Choroid plexus epithelial cell (primary cell): ENCODE results near the gene MSL3B.

Experiments used
- DNase-seq: peaks from one replicate; pipeline ENCODE4 v3.0.0-alpha.2; 2010; ENCODE audit warnings: low read depth
- H3K4me3 ChIP-seq: 2 replicates; pipeline ENCODE4 v1.5.1; 2011; ENCODE audit warnings: low read depth, mild to moderate bottlenecking, control low read depth, low read length, moderate library complexity
- TF ChIP-seq, protein P1 (sequence below): conservative IDR thresholded peaks from 2 replicates; pipeline ENCODE4 v1.5.1; 2011; ENCODE audit warnings: low read depth, mild to moderate bottlenecking, control low read depth, inconsistent platforms, low read length, moderate library complexity

The MSL3B gene

DNA sequence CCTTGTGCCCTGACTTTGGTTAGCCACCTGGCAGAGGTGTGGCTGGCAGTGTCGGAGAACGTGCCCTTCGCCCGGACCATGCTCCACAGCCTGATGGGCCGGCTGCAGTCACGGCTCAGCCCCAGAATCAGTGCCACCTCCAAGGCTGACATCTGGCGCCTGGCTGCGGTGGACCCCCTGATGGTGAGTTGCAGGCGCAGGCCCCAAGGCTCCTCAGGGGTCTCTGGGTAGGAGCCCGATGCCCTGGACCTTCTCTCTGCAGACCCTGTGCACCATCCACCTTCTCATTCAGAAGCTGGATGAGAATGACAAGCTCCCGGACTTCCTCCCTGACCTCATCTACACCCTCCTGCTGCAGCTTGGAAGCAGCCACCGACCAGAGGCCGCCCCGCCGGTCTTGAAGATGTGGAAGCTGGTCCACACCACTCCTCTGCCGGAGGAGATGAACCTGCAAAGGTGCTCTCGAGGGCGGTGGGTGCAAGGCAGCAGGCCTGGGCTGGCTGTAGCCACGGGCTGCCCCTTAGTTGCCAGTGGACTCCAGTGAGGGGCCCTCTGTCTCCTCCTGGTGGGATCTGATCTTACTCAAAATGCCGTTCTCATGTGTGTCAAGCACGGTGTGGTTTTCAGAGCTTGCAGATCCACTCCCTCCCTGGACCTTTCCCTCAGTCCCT, 46.0 kb downstream of the MSL3B start:
- H3K4me3 ChIP-seq, result no peak overlapping the region
- TF ChIP-seq, protein P1, sequence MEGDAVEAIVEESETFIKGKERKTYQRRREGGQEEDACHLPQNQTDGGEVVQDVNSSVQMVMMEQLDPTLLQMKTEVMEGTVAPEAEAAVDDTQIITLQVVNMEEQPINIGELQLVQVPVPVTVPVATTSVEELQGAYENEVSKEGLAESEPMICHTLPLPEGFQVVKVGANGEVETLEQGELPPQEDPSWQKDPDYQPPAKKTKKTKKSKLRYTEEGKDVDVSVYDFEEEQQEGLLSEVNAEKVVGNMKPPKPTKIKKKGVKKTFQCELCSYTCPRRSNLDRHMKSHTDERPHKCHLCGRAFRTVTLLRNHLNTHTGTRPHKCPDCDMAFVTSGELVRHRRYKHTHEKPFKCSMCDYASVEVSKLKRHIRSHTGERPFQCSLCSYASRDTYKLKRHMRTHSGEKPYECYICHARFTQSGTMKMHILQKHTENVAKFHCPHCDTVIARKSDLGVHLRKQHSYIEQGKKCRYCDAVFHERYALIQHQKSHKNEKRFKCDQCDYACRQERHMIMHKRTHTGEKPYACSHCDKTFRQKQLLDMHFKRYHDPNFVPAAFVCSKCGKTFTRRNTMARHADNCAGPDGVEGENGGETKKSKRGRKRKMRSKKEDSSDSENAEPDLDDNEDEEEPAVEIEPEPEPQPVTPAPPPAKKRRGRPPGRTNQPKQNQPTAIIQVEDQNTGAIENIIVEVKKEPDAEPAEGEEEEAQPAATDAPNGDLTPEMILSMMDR, result no peak
- no peak for DNase-seq

DNA sequence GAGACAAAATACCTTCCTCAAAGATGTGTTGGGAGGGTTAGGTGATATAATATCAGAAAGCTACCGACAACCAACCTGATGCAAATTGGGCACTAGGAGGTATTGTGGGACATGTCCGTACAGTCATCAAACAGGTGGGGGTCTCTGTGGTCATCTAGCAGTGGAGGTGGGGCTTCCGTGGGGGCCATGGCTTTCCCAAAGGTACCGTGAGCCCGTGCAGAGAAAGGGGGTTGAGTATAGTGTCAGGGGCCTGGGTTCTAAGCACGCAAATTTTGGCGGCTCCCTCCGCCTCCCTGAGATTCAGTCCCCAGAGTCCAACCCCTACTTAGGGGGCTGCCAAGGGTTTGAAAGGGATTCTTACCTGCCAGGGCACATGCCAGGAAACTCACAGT, 46.5 kb downstream of the MSL3B start:
- no peak for DNase-seq
- TF ChIP-seq, protein P1, result no peak

DNA sequence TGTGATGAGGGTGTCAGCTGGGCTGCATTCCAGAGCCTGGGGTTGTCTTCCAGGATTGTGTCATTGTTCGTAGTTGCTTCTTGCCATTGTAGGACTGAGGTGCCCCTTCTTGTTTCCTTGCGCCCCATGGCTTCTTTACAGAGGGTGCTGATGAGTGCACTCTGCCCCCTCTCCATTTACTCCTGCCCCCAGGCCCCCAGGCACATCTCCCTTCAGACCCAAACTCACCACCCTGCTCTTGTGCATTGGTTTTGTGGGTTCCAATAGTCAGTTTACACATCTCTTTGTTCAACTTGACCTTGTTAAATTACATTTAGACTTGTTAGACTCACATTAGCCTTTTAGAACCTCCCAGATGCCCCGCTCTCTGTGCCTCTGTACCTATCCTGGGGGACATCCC, 47.0 kb downstream of the MSL3B start:
- DNase-seq, result no peak
- TF ChIP-seq, protein P1, result no peak
- no peak overlapping the region for H3K4me3 ChIP-seq

More for the DNA sequence above, 46.5 kb downstream of the MSL3B start:
- H3K4me3 ChIP-seq, result no peak overlapping the region

DNA sequence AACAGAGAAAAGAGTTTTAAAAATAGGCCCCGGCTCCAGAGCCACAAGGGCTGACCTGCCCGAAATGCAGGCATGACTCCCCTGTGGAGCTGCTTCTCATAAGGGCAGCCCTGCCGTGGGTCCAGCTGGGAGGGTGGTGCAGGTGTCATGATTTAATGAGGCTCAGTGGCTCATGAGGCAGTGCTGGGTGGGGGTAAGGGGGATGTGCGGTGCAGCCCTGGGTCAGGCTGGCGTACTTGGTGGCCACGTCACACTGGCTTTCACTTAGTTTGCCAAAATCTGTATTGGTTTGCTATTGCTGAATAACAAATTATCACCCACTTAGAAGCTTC, 47.4 kb downstream of the MSL3B start:
- no peak overlapping the region for H3K4me3 ChIP-seq
- no peak for DNase-seq
- TF ChIP-seq, protein P1, result no peak

DNA sequence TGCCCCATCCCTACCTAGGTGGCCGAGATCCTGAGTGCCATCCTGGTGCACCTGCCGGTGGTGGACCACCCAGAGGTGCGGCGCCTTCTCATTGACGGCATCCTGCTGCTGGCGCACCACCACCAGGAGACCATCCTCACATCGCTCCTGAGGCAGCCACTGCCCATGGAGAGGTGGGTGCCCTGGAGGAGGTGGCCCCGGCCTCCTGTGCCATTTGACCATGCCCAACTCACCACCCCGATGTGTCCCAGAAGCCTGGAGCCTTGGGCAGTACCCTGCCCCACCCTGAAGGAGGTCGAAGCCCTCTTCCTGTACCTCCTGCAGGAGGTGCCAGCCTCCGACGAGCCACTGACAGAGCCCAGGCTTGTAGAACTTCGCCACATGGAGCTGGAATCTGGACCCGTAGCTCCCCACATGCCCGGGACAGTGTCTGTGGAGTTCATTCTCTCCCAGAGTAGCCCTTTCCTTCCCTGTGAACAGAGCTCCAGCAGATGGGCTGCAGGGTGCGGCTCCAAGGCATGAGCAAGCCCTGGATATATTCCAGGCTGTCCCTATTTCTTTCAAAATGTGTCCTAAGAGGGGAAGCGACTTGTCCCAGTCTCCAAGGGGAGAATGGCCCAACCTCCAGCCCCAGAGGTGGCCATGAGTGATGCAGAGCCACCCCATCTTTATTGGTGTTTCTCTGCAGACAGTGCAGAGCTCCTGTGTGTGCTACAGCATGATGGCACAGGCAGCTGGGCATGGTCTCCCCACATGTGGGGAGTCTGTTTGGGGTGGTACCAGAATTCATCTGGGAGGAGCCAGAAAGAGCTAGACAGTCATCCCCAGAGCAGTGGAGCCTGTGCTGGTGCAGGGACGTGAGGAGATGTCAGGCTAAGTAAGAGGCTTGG, 48.1 kb downstream of the MSL3B start:
- no peak overlapping the region for H3K4me3 ChIP-seq
- TF ChIP-seq, protein P1, result no peak
- no peak for DNase-seq

DNA sequence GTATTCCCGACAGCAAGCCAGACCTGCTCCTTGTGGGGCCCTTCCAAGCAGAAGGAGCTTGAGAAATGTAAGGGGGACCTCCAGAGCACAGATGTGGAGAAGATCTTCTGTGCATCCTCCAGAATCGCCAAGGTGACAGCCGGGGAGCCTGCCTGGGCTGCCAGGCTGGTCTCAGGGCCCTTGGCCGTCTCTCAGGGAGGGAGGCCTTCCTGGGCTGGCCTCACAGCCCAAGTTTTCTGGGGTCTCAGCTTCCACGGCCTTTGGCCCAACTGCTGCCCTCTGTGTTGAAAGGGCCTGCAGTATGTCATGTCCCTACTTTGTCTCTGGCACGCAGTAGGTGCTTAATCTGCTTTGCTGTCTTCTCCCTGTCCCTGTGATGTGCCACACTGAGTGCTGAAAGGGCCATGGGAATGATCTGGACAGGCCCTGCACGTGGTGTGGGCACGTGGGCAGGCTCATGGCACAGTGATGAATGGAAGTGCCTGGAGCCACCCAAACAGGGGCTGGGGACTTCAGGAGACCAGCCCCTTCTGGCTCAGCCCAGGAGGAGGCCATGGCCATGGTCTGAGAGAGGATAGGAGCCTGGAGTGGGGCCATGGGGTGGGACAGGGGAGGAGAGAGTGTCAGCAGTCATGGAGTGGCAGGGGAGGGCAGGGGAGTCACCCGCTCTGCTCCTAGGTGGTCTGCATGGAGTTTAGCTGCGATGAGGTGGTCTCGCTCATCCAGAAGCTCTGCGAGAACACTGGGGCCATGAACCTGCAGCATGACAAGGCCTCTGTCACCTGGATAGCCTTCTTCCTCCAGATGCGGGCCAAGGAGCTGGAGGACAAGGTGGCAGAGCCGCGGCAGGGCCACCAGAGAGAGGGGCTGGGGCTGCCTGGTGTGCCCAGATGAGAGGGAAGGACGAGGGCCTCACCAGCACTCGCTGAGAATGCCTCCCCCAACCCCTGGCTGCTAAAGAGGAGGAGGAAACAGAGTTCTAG, 49.3 kb downstream of the MSL3B start:
- H3K4me3 ChIP-seq, result no peak overlapping the region
- TF ChIP-seq, protein P1, result no peak
- DNase-seq, result no peak
